ENCODE data around the gene POC5. TPM values are rescaled to one million over a fixed set of nuclear protein-coding genes. Genes with fewer than 3 reads are reported as not detected.

POC5 gene
- total RNA-seq, 1 experiment from 2014 or later, result 14.8 TPM

GRCh38 chr5:75677607-75678006 is 39.6 kb downstream of the POC5 start:
- Histone ChIP-seq H3K9ac (ENCODE audit: low read length) (no peak overlapping the region), H3K9me2 (ENCODE audit: insufficient read depth) (no peaks in the 10 kb centered on the region), H3K36me3 (ENCODE audit: control insufficient read depth in 1 of 2, insufficient read depth in 2 of 2, low read length in 2 of 2) (peaks cover 2 to 4% of the 10 kb centered on the region in 2 experiments; a peak in 1 of 4 replicates), H3K4me2 (ENCODE audit: low read length) (no peak overlapping the region), H2AFZ (ENCODE audit: low read depth, low read length, poor library complexity, severe bottlenecking) (no peak overlapping the region), H3K9me3 (ENCODE audit: control insufficient read depth in 1 of 2, insufficient read depth in 1 of 2, low read depth in 1 of 2, low read length in 2 of 2) (no peaks in the 10 kb centered on the region), H4K20me1 (ENCODE audit: insufficient read depth) (no peaks in the 10 kb centered on the region), H3K27me3 (ENCODE audit: insufficient read depth, low read length) (no peaks in the 10 kb centered on the region), H3K27ac (ENCODE audit: low read depth, low read length) (no peak overlapping the region), H3K4me3 (replicated peaks in 1 of 2; ENCODE audit: low read depth in 1 of 2, low read length in 2 of 2) (no peak overlapping the region), H3K79me2 (ENCODE audit: insufficient read depth, low read length) (no peaks in the 10 kb centered on the region), H3K4me1 (ENCODE audit: control insufficient read depth in 1 of 2, insufficient read depth in 2 of 2, low read length in 2 of 2) (no peaks in the 10 kb centered on the region; a peak in 1 of 4 replicates)
- ChIA-PET POLR2A (no interaction called here), CTCF (no interaction called here), RAD21 (ENCODE audit: low non-redundant PET in 1 of 2, low total read pairs in 2 of 2, uncharacterized antibody in 2 of 2, unreplicated experiment in 2 of 2) (no interaction called here)
- BruUV-seq (replicated peaks), result no TSS peak
- ATAC-seq, result no peak
- TF ChIP-seq ZBTB33 (IDR thresholded peaks at IDR 0.05; ENCODE audit: extremely low read depth, insufficient replicate concordance, low read length), result no peak
- no peak for TF ChIP-seq SP1 (IDR thresholded peaks at IDR 0.05; ENCODE audit: low read depth)
- TF ChIP-seq YY1 (IDR thresholded peaks at IDR 0.05; ENCODE audit: extremely low read depth, insufficient replicate concordance, low read depth, low read length), result no peak
- TF ChIP-seq EZH2 (IDR thresholded peaks at IDR 0.05), result no peak
- TF ChIP-seq EGR1 (IDR thresholded peaks at IDR 0.05; ENCODE audit: low read depth), result no peak
- TF ChIP-seq MAX (IDR thresholded peaks at IDR 0.05), result no peak
- no peak for TF ChIP-seq ATF3 (IDR thresholded peaks at IDR 0.05)
- no peak for TF ChIP-seq POLR2AphosphoS5 (IDR thresholded peaks at IDR 0.05; ENCODE audit: low read depth, low read length)
- no peak for TF ChIP-seq POLR2A (IDR thresholded peaks at IDR 0.05; ENCODE audit: borderline replicate concordance, extremely low read depth, insufficient read depth, insufficient read length)
- TF ChIP-seq RAD21 (IDR thresholded peaks at IDR 0.05; ENCODE audit: low read depth), result no peak
- TF ChIP-seq ELF1 (IDR thresholded peaks at IDR 0.05; ENCODE audit: borderline replicate concordance, low read depth), result no peak
- no peak for TF ChIP-seq ZFX (IDR thresholded peaks at IDR 0.05)
- DNase-seq (ENCODE audit: low read depth, low spot score), result no peak
- intact Hi-C loops (cut with micrococcal nuclease), result no loop called here
